ENCODE data around the gene KASH5.
"Not testable (repeated sequence)": the region's sequence is repeated elsewhere in the genome, so short reads cannot be mapped to it uniquely, and the experiment has no call there.

KASH5 gene

DNA sequence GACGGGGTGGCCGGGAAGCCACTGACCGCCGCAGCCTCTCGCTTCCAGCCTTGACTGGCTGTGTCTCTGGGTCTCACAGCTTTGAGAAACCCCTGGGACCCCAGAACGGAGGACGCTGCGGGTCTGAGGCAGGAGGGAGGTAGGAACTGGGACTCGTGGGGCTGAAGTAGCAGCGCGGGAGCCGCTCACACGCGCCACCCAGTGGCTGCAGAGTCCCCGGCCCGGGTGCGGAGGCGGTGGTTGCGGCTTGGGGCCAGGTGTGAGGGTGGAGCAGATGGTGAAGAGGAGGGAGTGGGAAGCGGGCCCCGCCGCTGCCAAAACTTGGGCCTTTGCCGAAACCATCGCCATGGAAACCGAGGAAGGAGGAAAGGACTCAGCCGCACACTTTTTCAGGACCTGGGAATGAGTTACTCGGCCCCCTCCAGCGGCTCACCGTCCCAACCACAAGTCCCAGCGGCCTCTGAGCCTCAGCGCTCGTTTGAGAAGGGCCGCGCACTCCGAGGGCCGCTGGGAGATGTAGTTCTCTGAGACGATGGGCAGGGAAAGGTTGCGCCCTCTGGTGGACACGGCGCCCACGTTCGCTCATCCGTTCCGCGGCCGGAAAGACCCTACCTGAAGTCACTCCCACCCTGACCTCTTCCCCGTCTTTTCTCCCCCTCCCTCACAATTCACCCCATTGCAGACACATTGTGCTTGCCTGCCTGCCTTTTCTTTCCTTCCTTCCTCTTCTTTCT is 55.5 kb downstream of the KASH5 start:
- TF ChIP-seq, protein P1, sequence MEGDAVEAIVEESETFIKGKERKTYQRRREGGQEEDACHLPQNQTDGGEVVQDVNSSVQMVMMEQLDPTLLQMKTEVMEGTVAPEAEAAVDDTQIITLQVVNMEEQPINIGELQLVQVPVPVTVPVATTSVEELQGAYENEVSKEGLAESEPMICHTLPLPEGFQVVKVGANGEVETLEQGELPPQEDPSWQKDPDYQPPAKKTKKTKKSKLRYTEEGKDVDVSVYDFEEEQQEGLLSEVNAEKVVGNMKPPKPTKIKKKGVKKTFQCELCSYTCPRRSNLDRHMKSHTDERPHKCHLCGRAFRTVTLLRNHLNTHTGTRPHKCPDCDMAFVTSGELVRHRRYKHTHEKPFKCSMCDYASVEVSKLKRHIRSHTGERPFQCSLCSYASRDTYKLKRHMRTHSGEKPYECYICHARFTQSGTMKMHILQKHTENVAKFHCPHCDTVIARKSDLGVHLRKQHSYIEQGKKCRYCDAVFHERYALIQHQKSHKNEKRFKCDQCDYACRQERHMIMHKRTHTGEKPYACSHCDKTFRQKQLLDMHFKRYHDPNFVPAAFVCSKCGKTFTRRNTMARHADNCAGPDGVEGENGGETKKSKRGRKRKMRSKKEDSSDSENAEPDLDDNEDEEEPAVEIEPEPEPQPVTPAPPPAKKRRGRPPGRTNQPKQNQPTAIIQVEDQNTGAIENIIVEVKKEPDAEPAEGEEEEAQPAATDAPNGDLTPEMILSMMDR (IDR thresholded peaks at IDR 0.05) = peak; percentile 76
- peaks cover 4% of the 10 kb centered on the region for H3K27me3 ChIP-seq (ENCODE audit: control insufficient read depth, insufficient read depth, low read length)
- H3K9ac ChIP-seq = no peak overlapping the region
- H3K4me1 ChIP-seq = no peaks in the 10 kb centered on the region
- H3K4me2 ChIP-seq (ENCODE audit: low read length) = peak overlapping the region; percentile 97
- H3K4me3 ChIP-seq (ENCODE audit: low read depth, low read length) = peak overlapping the region; percentile 91
- no peaks in the 10 kb centered on the region for H3K36me3 ChIP-seq (ENCODE audit: control insufficient read depth, insufficient read depth, low read length)
- no peaks in the 10 kb centered on the region for H3K9me3 ChIP-seq (ENCODE audit: control insufficient read depth, low read length)
- peak overlapping the region; percentile 86 for H2AFZ ChIP-seq
- H3K27ac ChIP-seq = peak overlapping the region; percentile 67
- H3K79me2 ChIP-seq = no peaks in the 10 kb centered on the region

DNA sequence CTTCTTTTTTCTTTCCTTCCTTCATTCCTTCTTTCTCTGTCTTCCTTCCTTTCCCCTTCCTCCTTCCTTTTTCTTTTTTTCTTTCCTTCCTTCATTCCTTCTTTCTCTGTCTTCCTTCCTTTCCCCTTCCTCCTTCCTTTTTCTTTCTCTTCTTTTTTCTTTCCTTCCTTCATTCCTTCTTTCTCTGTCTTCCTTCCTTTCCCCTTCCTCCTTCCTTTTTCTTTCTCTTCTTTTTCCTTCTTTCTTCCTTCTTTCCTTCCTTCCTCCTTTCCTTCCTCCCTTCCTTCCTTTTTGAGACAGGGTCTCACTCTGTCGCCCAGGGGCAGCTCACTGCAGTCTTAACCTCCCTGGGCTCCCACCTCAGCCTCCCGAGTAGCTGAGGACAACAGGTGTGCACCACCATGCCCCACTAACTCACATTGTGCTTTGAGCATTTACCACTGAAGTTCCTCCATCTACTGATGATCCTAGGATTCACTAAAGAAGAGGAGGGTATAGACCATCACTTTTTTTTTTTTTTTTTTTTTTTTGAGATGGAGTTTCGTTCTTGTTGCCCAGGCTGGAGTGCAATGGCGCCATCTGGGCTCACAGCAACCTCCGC is 56.2 kb downstream of the KASH5 start:
- H3K4me3 ChIP-seq (ENCODE audit: low read depth, low read length); H3K27ac ChIP-seq; H3K27me3 ChIP-seq (ENCODE audit: control insufficient read depth, insufficient read depth, low read length); H3K79me2 ChIP-seq; H3K9ac ChIP-seq; H3K4me1 ChIP-seq; H3K9me3 ChIP-seq (ENCODE audit: control insufficient read depth, low read length); H3K36me3 ChIP-seq (ENCODE audit: control insufficient read depth, insufficient read depth, low read length): not testable (repeated sequence)
- Histone ChIP-seq H3K4me2 (ENCODE audit: low read length) (peak overlapping the region; percentile 97), H2AFZ (peak overlapping the region; percentile 86)

DNA sequence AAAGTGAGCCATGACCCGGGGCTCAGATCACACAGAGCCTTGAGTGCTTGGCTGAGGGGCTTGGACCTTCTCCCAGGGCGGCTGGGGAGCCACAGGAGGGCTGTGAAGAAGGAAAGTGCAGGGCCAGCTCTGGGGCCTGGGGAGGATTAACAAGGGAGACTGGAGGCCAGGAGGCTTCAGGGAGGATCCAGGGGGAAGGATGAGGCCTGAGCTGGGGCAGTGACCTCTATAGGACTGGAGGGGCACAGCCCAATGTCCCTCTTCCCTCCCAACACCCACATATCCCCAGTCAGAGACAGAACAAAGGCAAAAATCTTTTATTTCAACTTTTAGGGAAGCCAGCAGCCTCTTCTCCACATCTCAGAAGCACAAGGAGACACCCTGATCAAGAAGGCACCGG is 57.9 kb downstream of the KASH5 start:
- TF ChIP-seq, protein P1 (IDR thresholded peaks at IDR 0.05) = no peak
- no peak overlapping the region for H3K4me2 ChIP-seq (ENCODE audit: low read length)
- no peaks in the 10 kb centered on the region for H3K36me3 ChIP-seq (ENCODE audit: control insufficient read depth, insufficient read depth, low read length)
- H3K4me3 ChIP-seq (ENCODE audit: low read depth, low read length) = no peak overlapping the region
- H3K9ac ChIP-seq = no peak overlapping the region
- H3K9me3 ChIP-seq (ENCODE audit: control insufficient read depth, low read length) = no peaks in the 10 kb centered on the region
- H3K27ac ChIP-seq = no peak overlapping the region
- no peaks in the 10 kb centered on the region for H3K79me2 ChIP-seq
- no peak overlapping the region for H2AFZ ChIP-seq
- no peaks in the 10 kb centered on the region for H3K4me1 ChIP-seq
- H3K27me3 ChIP-seq (ENCODE audit: control insufficient read depth, insufficient read depth, low read length) = no peaks in the 10 kb centered on the region

DNA sequence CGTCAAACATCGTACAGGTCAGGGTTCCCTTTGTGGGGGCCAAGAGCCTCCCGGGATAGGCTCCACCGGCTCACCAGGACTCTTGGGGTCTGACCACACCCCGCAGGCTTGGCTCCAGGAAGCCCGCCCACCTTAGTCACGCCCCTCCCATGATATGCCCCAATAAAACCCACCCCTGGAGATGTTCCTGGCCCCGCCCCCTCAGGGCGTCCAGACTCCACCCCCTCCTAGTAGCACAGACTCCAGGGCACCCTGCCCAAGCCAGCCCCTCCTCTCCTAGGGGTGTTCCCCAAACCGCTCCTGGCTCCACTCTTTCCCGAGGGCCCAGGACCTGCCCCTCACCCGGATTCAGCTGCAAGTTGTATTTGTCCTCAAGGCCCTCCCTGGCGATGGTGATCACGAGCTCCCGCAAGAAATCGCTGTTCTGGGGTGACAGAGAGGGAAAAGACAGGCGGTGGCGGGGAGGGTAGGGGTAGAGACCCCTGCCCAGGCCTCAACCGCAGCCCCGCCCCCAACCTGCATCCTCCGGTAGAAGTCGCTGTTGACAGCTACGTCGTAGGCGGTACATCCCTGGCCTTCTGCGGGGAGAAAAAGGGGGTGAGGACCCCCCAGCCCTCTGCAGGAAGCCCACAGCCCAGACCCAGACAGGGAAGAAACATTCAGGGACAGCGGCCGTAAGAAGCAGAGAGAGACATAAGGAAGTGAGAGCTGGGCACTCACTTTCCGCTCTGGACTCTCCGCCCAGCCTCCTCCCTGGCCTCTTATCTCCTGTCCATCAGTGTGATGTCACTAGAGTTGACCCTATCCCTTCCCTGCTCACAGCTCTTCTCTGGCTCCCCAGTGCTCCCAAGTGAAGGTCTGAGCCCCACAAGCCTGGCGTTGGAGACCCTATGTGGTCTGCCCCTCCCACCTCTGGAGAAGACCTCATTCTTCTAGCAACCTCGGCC is 59.7 kb downstream of the KASH5 start:
- Histone ChIP-seq H3K36me3 (ENCODE audit: control insufficient read depth, insufficient read depth, low read length) (no peaks in the 10 kb centered on the region), H3K4me1 (no peaks in the 10 kb centered on the region), H3K4me2 (ENCODE audit: low read length) (no peak overlapping the region), H3K79me2 (no peaks in the 10 kb centered on the region), H3K9me3 (ENCODE audit: control insufficient read depth, low read length) (no peaks in the 10 kb centered on the region), H3K4me3 (ENCODE audit: low read depth, low read length) (no peak overlapping the region), H3K27ac (no peak overlapping the region), H2AFZ (no peak overlapping the region), H3K9ac (no peak overlapping the region), H3K27me3 (ENCODE audit: control insufficient read depth, insufficient read depth, low read length) (no peaks in the 10 kb centered on the region)
- TF ChIP-seq, protein P1 (IDR thresholded peaks at IDR 0.05) = no peak

DNA sequence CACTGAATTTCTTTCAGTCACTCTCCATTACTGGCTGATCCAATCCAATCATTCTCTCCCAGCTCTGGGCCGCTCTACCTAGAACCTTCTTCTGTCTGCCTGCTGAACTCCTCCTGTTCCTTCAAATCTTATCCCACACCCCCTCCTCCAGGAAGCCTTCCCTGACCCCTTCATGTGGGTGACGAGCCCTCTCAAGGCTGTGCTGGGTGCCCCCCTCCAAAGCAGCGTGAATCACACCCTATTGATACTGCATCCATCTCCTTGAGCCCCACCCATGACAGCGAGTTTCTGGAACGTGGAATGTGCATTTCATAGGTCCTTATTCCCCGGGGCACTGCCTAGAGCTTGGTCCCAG is 60.4 kb downstream of the KASH5 start:
- Histone ChIP-seq H3K27me3 (ENCODE audit: control insufficient read depth, insufficient read depth, low read length) (no peaks in the 10 kb centered on the region), H3K4me2 (ENCODE audit: low read length) (no peak overlapping the region), H3K27ac (no peak overlapping the region), H3K79me2 (no peaks in the 10 kb centered on the region), H3K4me1 (no peaks in the 10 kb centered on the region), H3K4me3 (ENCODE audit: low read depth, low read length) (no peak overlapping the region), H3K9ac (no peak overlapping the region), H2AFZ (no peak overlapping the region), H3K36me3 (ENCODE audit: control insufficient read depth, insufficient read depth, low read length) (no peaks in the 10 kb centered on the region), H3K9me3 (ENCODE audit: control insufficient read depth, low read length) (no peaks in the 10 kb centered on the region)
- TF ChIP-seq, protein P1 (IDR thresholded peaks at IDR 0.05) = no peak
